Stimulated activated CD8-positive, alpha-beta memory T cell treated with anti-CD3 and anti-CD28 coated beads, Interleukin-7, amount 100 ng/mL, for 48 hours (primary cell): Measurements from ENCODE around the gene NYAP1.
"Not testable (repeated sequence)": the region's sequence is repeated elsewhere in the genome, so short reads cannot be mapped to it uniquely, and the experiment has no call there.

Experiments
- DNase-seq, 2 donors: peaks; one replicate each; pipeline ENCODE4 v3.0.0-alpha.2; 2020; ENCODE audit warnings: low read depth in 1 of 2; ENCODE audit errors: extremely low read depth in 1 of 2

NYAP1 gene

GRCh38 chr7:100540073-100540723, 56.5 kb downstream of the NYAP1 start:
- no peak for DNase-seq

- not testable (repeated sequence) for DNase-seq
Measured at GRCh38 chr7:100541309-100541708, 57.6 kb downstream of the NYAP1 start.

- DNase-seq, result no peak
Measured at GRCh38 chr7:100543586-100543985, 59.9 kb downstream of the NYAP1 start.

- DNase-seq, result no peak
Measured at GRCh38 chr7:100544386-100544785, 60.7 kb downstream of the NYAP1 start.
